ENCODE measurements around the gene CHMP1B.

The CHMP1B gene

DNA sequence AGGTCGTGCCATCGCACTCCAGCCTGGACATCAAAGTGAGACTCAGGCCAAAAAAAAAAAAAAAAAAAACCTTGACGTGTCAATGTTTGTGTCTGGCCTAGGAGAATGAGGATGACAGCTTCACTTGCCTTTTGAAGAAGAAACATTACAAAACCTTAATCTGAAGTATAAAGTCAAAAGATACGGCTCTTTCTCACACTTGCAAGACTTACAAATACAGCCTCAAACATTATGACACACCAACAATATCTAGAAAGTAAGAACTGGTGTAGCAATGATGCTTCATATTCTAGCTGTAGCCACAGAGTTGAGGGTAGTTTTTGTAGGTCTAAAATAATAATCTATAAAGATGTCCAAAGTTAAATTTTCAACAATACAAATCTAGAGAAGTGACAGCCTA lies 31.4 kb downstream of the CHMP1B start:
- no peak overlapping the region for H3K27ac ChIP-seq
- TF ChIP-seq, protein P1, sequence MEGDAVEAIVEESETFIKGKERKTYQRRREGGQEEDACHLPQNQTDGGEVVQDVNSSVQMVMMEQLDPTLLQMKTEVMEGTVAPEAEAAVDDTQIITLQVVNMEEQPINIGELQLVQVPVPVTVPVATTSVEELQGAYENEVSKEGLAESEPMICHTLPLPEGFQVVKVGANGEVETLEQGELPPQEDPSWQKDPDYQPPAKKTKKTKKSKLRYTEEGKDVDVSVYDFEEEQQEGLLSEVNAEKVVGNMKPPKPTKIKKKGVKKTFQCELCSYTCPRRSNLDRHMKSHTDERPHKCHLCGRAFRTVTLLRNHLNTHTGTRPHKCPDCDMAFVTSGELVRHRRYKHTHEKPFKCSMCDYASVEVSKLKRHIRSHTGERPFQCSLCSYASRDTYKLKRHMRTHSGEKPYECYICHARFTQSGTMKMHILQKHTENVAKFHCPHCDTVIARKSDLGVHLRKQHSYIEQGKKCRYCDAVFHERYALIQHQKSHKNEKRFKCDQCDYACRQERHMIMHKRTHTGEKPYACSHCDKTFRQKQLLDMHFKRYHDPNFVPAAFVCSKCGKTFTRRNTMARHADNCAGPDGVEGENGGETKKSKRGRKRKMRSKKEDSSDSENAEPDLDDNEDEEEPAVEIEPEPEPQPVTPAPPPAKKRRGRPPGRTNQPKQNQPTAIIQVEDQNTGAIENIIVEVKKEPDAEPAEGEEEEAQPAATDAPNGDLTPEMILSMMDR (conservative IDR thresholded peaks at IDR 0.05), result no peak

- no peak overlapping the region for H3K27ac ChIP-seq
- TF ChIP-seq, protein P1 (conservative IDR thresholded peaks at IDR 0.05), result no peak
Observed at GRCh38 chr18:11883153-11883552, 31.9 kb downstream of the CHMP1B start.

- H3K27ac ChIP-seq, result no peak overlapping the region
- TF ChIP-seq, protein P1 (conservative IDR thresholded peaks at IDR 0.05), result no peak
Observed at GRCh38 chr18:11884396-11885030, 33.3 kb downstream of the CHMP1B start.

- TF ChIP-seq, protein P1 (conservative IDR thresholded peaks at IDR 0.05), result no peak
- no peak overlapping the region for H3K27ac ChIP-seq
Observed at GRCh38 chr18:11885278-11885947, 34.2 kb downstream of the CHMP1B start.

- H3K27ac ChIP-seq, result no peak overlapping the region
- TF ChIP-seq, protein P1 (conservative IDR thresholded peaks at IDR 0.05), result no peak
Observed at GRCh38 chr18:11886577-11887110, 35.4 kb downstream of the CHMP1B start.

DNA sequence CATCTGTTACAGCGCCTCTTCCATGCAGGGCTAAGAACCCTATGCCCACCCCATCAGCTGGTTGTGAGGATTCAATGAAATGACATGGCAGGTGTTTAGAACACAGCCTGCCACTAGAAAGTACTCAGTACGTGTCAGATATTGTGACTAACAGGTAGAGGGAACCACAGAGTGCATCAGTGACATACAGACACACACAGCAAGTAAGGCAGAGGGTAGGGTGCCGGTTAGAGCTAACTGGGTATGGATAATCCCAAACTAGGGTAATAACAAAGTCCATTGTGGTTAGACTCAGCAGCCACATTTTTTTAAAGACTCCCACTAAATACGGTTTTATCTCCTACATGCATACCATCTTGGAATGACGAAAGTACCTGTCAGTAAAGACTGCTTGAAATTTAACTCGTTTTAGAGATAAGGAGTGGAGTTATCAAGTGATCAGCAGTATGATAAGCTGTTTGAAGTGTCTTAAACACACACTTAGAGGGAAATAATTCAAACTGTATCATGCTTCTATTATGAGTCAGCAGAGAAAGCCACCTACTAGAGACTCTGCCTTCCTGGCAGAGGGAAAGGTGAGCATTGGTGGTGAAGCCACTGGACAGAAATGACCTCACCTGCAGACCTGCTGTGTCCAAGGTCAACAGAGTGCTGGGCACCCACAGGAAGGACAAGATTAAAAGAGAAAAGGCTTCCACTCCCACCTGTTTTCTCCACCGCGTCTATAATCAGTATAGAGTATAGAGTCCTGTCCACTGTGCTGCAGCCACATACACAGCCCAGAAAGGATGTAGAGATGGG lies 36.3 kb downstream of the CHMP1B start:
- TF ChIP-seq, protein P1 (conservative IDR thresholded peaks at IDR 0.05), result no peak
- no peak overlapping the region for H3K27ac ChIP-seq

- no peak overlapping the region for H3K27ac ChIP-seq
- TF ChIP-seq, protein P1 (conservative IDR thresholded peaks at IDR 0.05), result no peak
Observed at GRCh38 chr18:11888726-11889125, 37.5 kb downstream of the CHMP1B start.

Measured in VCaP (cell line).